Urothelium cell line (cell line): ENCODE data around the gene GPATCH1.
A peak's percentile ranks its signal among the peaks of the same experiment; 100 is the strongest.

ENCODE experiments used
- DNase-seq: peaks from one replicate; pipeline ENCODE4 v3.0.0; 2011; ENCODE audit warnings: low spot score, mixed read lengths
- FAIRE-seq: peaks from 2 replicates; lab custom pipeline; 2011; peaks lifted over from hg19 to GRCh38; lab: Jason Lieb, UNC

The GPATCH1 gene

GRCh38 chr19:33062902-33063301 is 18.1 kb upstream of the GPATCH1 start:
- FAIRE-seq, result no peak
- no peak for DNase-seq

DNA sequence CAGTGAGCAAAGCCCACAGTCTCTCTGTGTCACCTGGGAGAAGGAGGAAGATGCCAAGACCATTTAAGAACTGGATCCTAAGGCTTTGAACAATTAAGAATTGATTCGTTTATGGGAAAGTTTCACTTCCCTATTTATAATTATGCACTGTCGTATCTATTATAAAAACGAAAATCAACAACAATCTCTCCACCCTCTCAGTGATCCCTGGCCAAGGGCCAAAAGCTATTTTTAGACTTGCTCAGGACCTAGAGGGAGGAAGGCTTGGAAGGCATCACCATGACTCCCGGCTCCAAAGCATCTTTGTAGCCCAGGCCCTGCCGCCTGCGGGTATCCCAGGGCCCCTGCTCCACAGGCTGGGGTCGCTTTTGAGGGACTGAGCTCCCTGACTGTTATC is 17.6 kb upstream of the GPATCH1 start:
- FAIRE-seq, result no peak
- DNase-seq, result peak; percentile 40

DNA sequence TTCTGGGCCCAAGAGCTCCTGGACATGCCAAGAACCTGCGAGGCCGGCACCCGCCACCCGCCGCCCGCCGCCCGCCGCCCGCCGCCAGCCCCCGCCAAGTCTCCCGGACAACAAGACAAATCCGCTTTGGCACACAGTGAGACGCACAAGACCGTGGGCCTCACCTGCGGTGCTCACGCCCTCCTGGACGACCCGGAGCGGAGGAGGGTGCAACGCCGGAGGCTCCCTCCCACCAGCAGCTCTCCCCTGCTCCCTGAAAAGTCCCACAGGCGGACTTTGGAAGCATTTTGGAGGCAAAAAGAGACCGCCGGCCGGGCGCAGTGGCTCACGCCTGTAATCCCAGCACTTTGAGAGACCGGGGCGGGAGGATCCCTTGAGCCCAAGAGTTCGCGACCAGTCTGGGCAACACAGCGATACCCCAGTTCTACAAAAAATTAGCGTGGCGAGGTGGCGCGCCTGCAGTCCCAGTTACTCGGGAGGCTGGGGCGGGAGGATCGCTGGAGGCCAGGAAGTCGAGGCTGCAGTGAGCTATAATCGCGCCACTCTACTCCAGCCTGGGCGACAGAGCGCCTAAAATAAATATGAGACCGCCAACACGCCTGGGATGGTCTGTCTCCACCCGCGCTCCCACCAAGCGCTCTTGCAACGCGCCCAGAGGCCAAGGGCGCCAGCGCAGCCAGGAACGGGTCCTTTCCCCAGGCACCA is 17.1 kb upstream of the GPATCH1 start:
- DNase-seq (peak; percentile 23), FAIRE-seq (no peak)

DNA sequence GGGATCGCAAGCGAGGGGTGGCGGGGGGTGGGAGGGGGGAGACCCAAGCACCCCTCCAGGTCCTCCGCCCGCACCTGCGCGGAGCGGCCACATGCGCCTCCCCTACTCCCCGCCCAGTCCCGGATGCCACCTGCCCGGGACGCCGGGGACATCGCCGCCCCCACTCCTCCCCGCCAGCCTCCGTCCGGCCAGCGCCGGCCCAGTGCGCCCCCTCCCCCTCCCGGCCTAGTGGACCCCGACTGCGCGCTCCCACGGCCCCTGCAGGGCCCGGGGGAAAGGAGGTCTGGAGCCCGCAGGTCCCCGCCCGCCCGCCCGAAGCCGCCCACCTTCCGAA is 16.6 kb upstream of the GPATCH1 start:
- DNase-seq (peak; percentile 59), FAIRE-seq (no peak)

GRCh38 chr19:33064792-33065550 is 16.0 kb upstream of the GPATCH1 start, which contains the start of gene RHPN2:
RHPN2 (minus strand) TSS chr19:33064888; CDS start chr19:33064852, 36 bp downstream.
- FAIRE-seq, result no peak
- peak; percentile 94 for DNase-seq

- no peak for DNase-seq
- FAIRE-seq, result no peak
Observed at GRCh38 chr19:33066543-33066942, 14.4 kb upstream of the GPATCH1 start.

GRCh38 chr19:33067121-33067520 is 13.9 kb upstream of the GPATCH1 start:
- no peak for FAIRE-seq
- no peak for DNase-seq

DNA sequence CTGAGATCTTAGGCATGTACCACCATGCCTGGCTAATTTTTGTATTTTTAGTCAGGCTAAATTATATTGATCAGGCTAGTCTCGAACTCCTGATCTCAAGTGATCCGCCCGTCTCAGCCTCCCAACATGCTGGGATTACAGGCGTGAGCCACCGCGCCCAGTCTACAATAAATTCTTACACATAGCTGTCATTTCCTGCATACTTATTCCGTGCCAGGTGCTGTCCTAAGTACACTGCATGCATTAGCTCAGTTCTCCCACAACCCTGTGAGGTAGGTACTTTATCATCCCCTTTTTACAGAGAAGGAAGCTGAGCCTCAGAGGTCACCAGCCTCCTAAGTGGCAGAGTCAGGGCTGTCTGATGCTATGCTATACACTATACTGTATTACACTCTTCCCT is 9.1 kb upstream of the GPATCH1 start:
- FAIRE-seq (peak; percentile 37), DNase-seq (peak; percentile 42)

DNA sequence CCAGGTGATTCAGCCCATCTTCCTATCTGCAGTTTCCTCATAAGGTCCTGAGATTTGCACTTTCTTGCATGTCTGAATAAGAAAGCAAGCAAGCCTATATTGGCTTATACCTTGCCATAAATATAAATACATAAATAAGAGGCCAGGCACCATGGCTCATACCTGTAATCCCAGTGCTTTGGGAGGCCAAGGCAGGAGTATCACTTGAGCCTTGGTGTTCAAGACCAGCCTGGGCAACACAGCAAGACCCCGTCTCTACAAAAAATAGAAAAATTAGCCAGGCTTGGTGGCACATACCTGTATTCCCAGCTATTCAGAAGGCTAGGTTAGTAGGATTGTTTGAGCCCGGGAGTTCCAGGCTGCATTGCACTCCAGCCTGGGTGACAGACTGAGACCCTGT is 5.5 kb upstream of the GPATCH1 start:
- FAIRE-seq (no peak), DNase-seq (no peak)

GRCh38 chr19:33085570-33086128 is 4.7 kb downstream of the GPATCH1 start:
- FAIRE-seq (no peak), DNase-seq (no peak)

DNA sequence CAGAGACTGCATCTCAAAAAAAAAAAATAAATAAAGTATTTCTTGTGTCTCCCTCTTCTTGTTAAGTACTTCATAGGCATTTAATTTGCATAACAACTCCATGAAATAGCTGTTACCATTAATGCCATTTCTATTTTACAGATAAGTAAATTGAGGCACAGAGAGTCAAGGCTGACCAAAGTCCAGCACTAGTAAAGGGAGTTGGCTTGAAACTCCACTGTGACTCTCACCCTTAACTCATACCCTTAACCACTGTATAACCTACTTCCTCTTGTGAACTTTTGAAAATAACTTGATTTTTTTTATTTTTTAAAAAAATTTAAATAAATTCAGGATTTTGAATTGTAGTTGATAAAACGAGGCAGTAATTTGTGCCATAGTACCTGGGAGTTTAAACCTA is 6.0 kb downstream of the GPATCH1 start:
- no peak for DNase-seq
- no peak for FAIRE-seq

- FAIRE-seq (no peak), DNase-seq (no peak)
Observed at GRCh38 chr19:33089010-33089409, 8.0 kb downstream of the GPATCH1 start.

DNA sequence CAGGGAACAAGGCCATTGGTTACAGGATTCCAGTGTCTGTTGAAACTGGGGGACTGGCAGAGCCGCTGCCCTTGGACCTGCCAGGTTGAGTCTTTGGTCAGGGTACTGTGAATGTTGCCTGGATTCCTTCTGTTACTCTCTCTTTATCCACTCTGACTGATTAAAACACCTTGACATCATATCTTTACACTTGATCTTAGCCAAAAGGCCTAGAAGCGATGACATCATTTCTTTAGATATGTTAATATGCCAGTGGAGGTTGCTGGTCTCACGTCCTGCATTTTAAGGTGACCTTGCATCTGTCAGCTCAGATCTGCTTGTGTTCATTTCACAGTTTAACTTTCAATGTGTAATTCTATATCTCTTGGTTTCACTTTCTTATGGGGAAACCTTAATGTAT is 9.2 kb downstream of the GPATCH1 start:
- no peak for FAIRE-seq

GRCh38 chr19:33093420-33094210 is 12.6 kb downstream of the GPATCH1 start:
- no peak for DNase-seq
- no peak for FAIRE-seq

More for the DNA sequence above, 9.2 kb downstream of the GPATCH1 start:
- DNase-seq, result no peak

GRCh38 chr19:33094436-33095067 is 13.6 kb downstream of the GPATCH1 start:
- FAIRE-seq (no peak), DNase-seq (no peak)

- no peak for DNase-seq
- no peak for FAIRE-seq
Observed at GRCh38 chr19:33096005-33096404, 15.0 kb downstream of the GPATCH1 start.

- no peak for FAIRE-seq
- no peak for DNase-seq
Observed at GRCh38 chr19:33098055-33098534, 17.1 kb downstream of the GPATCH1 start.

- no peak for DNase-seq
- FAIRE-seq, result no peak
Observed at GRCh38 chr19:33100894-33101644, 20.1 kb downstream of the GPATCH1 start.

GRCh38 chr19:33102893-33103292 is 21.9 kb downstream of the GPATCH1 start:
- DNase-seq, result no peak
- FAIRE-seq, result no peak

- no peak for FAIRE-seq
Observed at GRCh38 chr19:33108161-33108560, 27.2 kb downstream of the GPATCH1 start.

More at GRCh38 chr19:33108161-33108560, 27.2 kb downstream of the GPATCH1 start:
- no peak for DNase-seq
